C4-2B (cell line): Measurements from ENCODE around the gene ZDHHC6.

Experiments used
- H3K27ac ChIP-seq: fragments of 450-650 bp; 2 replicates; pipeline ENCODE4 v1.5.1; 2017
- CTCF ChIP-seq: fragments of 450-650 bp; conservative IDR thresholded peaks from 2 replicates; pipeline ENCODE4 v1.5.1; 2017; ENCODE audit warnings: mild to moderate bottlenecking
- ZFX ChIP-seq: fragments of 450-650 bp; IDR thresholded peaks from 2 replicates; pipeline ENCODE4 v1.6.1; 2017

The ZDHHC6 gene

DNA sequence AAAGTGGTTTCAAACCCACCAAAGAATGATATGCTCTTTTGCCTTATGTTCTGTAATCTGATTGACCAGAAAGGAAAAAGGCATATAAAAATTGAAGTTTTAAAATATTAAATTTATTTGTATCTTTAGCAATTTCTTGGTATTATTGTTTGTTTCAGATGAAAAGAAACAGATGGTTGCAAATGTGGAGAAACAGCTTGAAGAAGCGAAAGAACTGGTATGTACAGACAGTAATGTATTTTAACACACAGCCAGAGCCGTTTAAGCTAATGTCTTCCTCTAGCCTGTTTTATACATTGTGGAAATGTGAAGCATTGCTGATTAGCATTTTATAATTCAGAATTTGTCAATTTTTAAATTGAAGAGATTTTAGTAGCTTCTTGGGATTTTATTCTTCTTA, 13.7 kb upstream of the ZDHHC6 start:
- no peak overlapping the region for H3K27ac ChIP-seq
- TF ChIP-seq CTCF: no peak
- TF ChIP-seq ZFX: no peak

GRCh38 chr10:112456533-112456932, 9.8 kb upstream of the ZDHHC6 start:
- TF ChIP-seq ZFX: no peak
- TF ChIP-seq CTCF: peak; percentile 40
- H3K27ac ChIP-seq: no peak overlapping the region

DNA sequence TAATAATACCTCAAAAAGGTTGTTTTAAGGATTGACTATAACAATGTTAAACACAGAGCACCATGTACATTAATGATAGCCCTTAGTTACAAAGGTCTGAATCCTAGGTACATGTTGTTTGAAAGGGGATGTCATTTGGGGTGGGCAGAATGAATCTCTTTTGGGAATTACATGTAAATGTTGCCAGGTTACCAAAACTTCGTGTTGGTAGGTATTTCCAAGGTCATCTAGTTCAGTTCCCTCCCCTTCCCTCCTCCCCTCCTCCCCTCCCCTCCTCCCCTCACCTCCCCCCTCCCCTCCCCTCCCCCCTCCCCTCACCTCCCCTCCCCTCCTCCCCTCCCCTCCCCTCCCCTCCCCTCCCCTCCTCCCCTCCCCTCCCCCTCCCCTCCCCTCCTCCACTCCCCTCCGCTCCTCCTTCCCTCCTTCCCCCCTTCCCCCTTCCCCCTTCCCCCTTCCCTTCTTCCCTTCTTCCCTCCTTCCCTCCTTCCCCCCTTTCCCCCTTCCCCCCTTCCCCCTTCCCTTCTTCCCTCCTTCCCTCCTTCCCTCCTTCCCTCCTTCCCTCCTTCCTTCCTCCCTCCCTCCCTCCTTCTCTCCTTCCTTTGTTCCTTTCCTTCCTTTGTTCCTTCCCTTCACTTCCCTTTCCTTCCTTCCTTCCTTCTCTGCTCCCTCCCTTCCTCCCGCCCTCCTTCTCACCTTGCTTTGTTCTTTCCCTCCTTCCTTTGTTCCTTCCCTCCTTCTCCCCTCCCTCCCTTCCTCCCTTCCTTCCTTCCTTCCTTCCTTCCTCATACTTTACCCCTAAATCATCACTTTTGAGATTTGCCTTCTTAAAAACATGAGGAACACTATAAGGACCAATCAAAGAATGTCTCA, 8.4 kb upstream of the ZDHHC6 start:
- TF ChIP-seq ZFX (no peak), CTCF (no peak)
- H3K27ac ChIP-seq: no peak overlapping the region

DNA sequence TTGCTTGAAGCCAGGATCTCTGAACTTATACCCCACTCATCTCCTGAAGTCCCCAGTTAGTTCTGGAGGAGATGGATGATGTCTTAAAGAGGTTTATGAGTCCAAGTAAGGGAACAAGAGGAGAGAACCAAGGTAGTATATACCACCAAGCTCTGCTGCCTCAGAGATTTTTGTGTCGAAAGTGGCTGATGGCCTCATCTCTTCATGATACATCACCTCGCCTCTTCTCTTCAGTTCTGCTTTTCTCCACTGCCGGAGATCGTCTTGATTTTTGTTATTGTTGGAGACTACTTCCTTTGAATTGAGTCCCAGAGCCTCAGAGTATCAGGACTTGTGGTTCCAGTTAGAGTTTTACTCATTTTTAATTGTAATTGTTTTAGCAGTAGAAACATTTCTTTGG, 2.2 kb upstream of the ZDHHC6 start:
- no peak overlapping the region for H3K27ac ChIP-seq
- no peak for TF ChIP-seq ZFX
- TF ChIP-seq CTCF: no peak

DNA sequence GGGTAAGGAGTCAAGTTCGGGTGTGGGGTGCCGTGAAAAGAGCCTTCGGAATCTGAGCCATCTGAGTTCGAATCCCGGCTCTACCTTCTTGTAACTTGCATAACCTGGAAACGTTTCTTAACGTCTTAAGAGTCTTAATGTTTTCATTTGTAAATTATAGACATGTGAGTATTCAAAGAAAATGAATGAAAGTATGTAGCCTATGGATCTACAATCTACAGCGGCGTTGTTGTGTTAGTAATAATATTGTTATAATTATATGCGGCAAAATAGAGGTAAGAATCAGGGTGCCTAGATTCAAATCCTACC, 860 bp upstream of the ZDHHC6 start:
- peak overlapping the region; percentile 89 for H3K27ac ChIP-seq
- TF ChIP-seq ZFX (no peak), CTCF (no peak)

GRCh38 chr10:112446055-112446854, 459 bp downstream of the ZDHHC6 start:
- peak overlapping the region; percentile 89 for H3K27ac ChIP-seq
- TF ChIP-seq CTCF (no peak), ZFX (0 out of 2 replicates have a peak, but pooled peaks have one; percentile 11)

GRCh38 chr10:112442063-112442462, 4.7 kb downstream of the ZDHHC6 start:
- no peak overlapping the region for H3K27ac ChIP-seq

More at GRCh38 chr10:112442063-112442462, 4.7 kb downstream of the ZDHHC6 start:
- TF ChIP-seq CTCF: no peak
- TF ChIP-seq ZFX: no peak
